Endothelial cell of umbilical vein (primary cell): ENCODE measurements around the gene PKDREJ. TPM values are rescaled to one million over a fixed set of nuclear protein-coding genes. Genes with fewer than 3 reads are reported as not detected.

Experiments
- BruUV-seq: library from RNA; stranded (reverse); fragments of 400-500 nt; replicated peaks from 2 replicates; lab custom pipeline; 2021; lab: Mats Ljungman, UMichigan
- CTCF ChIA-PET: fragments of 300-600, 350-600 bp; sonication (Branson Sonifier 250); formaldehyde crosslinking; loops from one replicate; lab custom pipeline; 2021; ENCODE audit warnings: antibody characterized with exemption, inconsistent platforms; lab: Charles Lee
- POLR2A ChIA-PET: fragments of 300-600, 350-600 bp; sonication (Branson Sonifier 250); formaldehyde crosslinking; loops from one replicate; lab custom pipeline; 2021; ENCODE audit warnings: antibody characterized with exemption, inconsistent platforms; lab: Charles Lee
- DNase-seq: peaks from one replicate; pipeline ENCODE4 v3.0.0-alpha.2; 2011; ENCODE audit warnings: low read depth, low spot score
- FAIRE-seq: peaks from 2 replicates; lab custom pipeline; 2011; peaks lifted over from hg19 to GRCh38; lab: Jason Lieb, UNC
- H2AFZ ChIP-seq: 2 replicates; pipeline ENCODE4 v1.6.0; 2012; ENCODE audit warnings: low read depth, low read length, control low read depth, inconsistent platforms
- H3K27ac ChIP-seq: 2 replicates; pipeline ENCODE4 v1.5.1; 2011; ENCODE audit warnings: low read depth, mild to moderate bottlenecking, control low read depth, low read length, moderate library complexity; ENCODE audit not compliant: insufficient read depth
- H3K27me3 ChIP-seq, 2 experiments: 2 replicates each; pipeline versions ENCODE4 v1.6.0 to v1.6.1; 2011; ENCODE audit warnings: low read length in 2 of 2, mixed read lengths in 1 of 2; ENCODE audit not compliant: control insufficient read depth in 2 of 2, insufficient read depth in 2 of 2
- H3K36me3 ChIP-seq, 2 experiments: 2 replicates in 1 of 2; 3 replicates in 1 of 2; pipeline ENCODE4 v1.5.1; 2011; ENCODE audit warnings: low read length in 2 of 2, mild to moderate bottlenecking in 1 of 2, moderate library complexity in 1 of 2; ENCODE audit not compliant: control insufficient read depth in 2 of 2, insufficient read depth in 2 of 2; ENCODE audit errors: extremely low read depth in 1 of 2
- H3K4me1 ChIP-seq: 3 replicates; pipeline ENCODE4 v1.5.1; 2011; ENCODE audit warnings: mild to moderate bottlenecking, low read length; ENCODE audit not compliant: control insufficient read depth, insufficient read depth; ENCODE audit errors: extremely low read depth
- H3K4me2 ChIP-seq: 2 replicates; pipeline ENCODE4 v1.6.1; 2011; ENCODE audit warnings: low read length, control low read depth, mixed read lengths; ENCODE audit not compliant: insufficient read depth
- H3K4me3 ChIP-seq, 3 experiments: fragments of 200-600 bp in 1 of 3; sonication (generic), shearing (Covaris generic) in 1 of 3; replicated peaks in 1 of 3; 2 replicates each; pipeline ENCODE4 v1.5.1; 2011 to 2016; ENCODE audit warnings: control low read depth in 3 of 3, low read length in 3 of 3, mild to moderate bottlenecking in 2 of 3, inconsistent platforms in 1 of 3, low read depth in 1 of 3, moderate library complexity in 1 of 3; ENCODE audit not compliant: insufficient read depth in 1 of 3
- H3K79me2 ChIP-seq: 2 replicates; pipeline ENCODE4 v1.6.0; 2012; ENCODE audit warnings: low read length, inconsistent platforms; ENCODE audit not compliant: control insufficient read depth, insufficient read depth
- H3K9ac ChIP-seq: replicated peaks from 2 replicates; pipeline ENCODE3; 2011; ENCODE audit warnings: low read length, control low read depth; ENCODE audit not compliant: insufficient read depth; ENCODE audit errors: extremely low read depth
- H3K9me1 ChIP-seq: replicated peaks from 3 replicates; pipeline ENCODE4 v1.6.0; 2011; ENCODE audit warnings: mild to moderate bottlenecking, low read length; ENCODE audit not compliant: control insufficient read depth, insufficient read depth; ENCODE audit errors: extremely low read depth
- H3K9me3 ChIP-seq: replicated peaks from 2 replicates; pipeline ENCODE4 v1.5.1; 2012; ENCODE audit warnings: low read length, inconsistent platforms; ENCODE audit not compliant: control insufficient read depth, insufficient read depth
- H4K20me1 ChIP-seq: replicated peaks from 2 replicates; pipeline ENCODE3; 2011; ENCODE audit warnings: mild to moderate bottlenecking, low read length; ENCODE audit not compliant: control insufficient read depth, insufficient read depth; ENCODE audit errors: extremely low read depth
- EZH2 ChIP-seq: IDR thresholded peaks from 2 replicates; pipeline ENCODE4 v1.6.1; 2012; ENCODE audit warnings: borderline replicate concordance, low read depth, mild to moderate bottlenecking, moderate library complexity, low read length, inconsistent platforms; ENCODE audit not compliant: severe bottlenecking
- FOS ChIP-seq: IDR thresholded peaks from 2 replicates; pipeline ENCODE4 v1.6.1; 2011; ENCODE audit warnings: mild to moderate bottlenecking, low read length, moderate library complexity, borderline replicate concordance; ENCODE audit not compliant: insufficient read depth
- GATA2 ChIP-seq: IDR thresholded peaks from 2 replicates; pipeline ENCODE4 v1.7.0; 2011; ENCODE audit warnings: low read depth, mild to moderate bottlenecking, moderate library complexity, mixed read lengths, low read length; ENCODE audit not compliant: insufficient read length, insufficient read depth
- JUN ChIP-seq: IDR thresholded peaks from 2 replicates; pipeline ENCODE4 v1.6.1; 2011; ENCODE audit warnings: borderline replicate concordance, low read depth; ENCODE audit not compliant: insufficient read length, insufficient read depth
- MYC ChIP-seq: IDR thresholded peaks from one replicate; pipeline ENCODE4 v1.6.1; 2011; ENCODE audit warnings: mild to moderate bottlenecking, low read depth, low read length
- POLR2A ChIP-seq: IDR thresholded peaks from 2 replicates; pipeline ENCODE4 v1.6.1; 2012; ENCODE audit warnings: low read depth, mild to moderate bottlenecking, control low read depth, low read length
- POLR2AphosphoS5 ChIP-seq: IDR thresholded peaks from 2 replicates; pipeline ENCODE4 v1.6.1; 2012; ENCODE audit warnings: low read depth, mild to moderate bottlenecking, control low read depth, low read length, moderate library complexity; ENCODE audit not compliant: insufficient read depth
- dilution Hi-C: fragments of 300-500 bp; cut with MboI; formaldehyde crosslinking; loops from one replicate; pipeline ENCODE4 v1.15.0; 2019; ENCODE audit warnings: low sequenced_read_pairs; ENCODE audit not compliant: extremely low pct_ligation_motif_present
- intact Hi-C: fragments of 100-400 bp; cut with micrococcal nuclease; formaldehyde crosslinking; loops from one replicate; pipeline ENCODE4 v1.10.0; 2022
- polyA plus RNA-seq, 4 experiments: library from polyadenylated mRNA; depleted of rRNA in 3 of 4; stranded (reverse) in 3 of 4; unstranded in 1 of 4; fragments of >200 nt; gene quantifications; 2 replicates each; pipeline versions ENCODE4 v1.2.1 to v1.2.3, GENCODE V29; 2011 to 2012; ENCODE audit warnings: missing spikeins in 1 of 4
- total RNA-seq: library from RNA; stranded (reverse); gene quantifications from 2 replicates; pipeline ENCODE4 v1.2.3, GENCODE V29; 2021
- TF ChIP-seq, protein P1 (sequence below): IDR thresholded peaks from 2 replicates; pipeline ENCODE4 v1.6.1; 2011; ENCODE audit not compliant: insufficient read depth, insufficient read length
- TF ChIP-seq, protein P2 (sequence below), 2 donors: IDR thresholded peaks; 1 replicate in 1 of 2; 2 replicates in 1 of 2; pipeline ENCODE4 v1.5.1; 2011; ENCODE audit warnings: low read length in 2 of 2, mild to moderate bottlenecking in 2 of 2, moderate library complexity in 2 of 2, control low read depth in 1 of 2, inconsistent platforms in 1 of 2, low read depth in 1 of 2; ENCODE audit not compliant: insufficient read depth in 1 of 2; ENCODE audit errors: extremely low read depth in 1 of 2

Gene PKDREJ
- total and polyA plus RNA-seq, 2 donors (not counting 3 experiments of a cell fraction or from before 2014, with no cell fraction given): not detected

DNA sequence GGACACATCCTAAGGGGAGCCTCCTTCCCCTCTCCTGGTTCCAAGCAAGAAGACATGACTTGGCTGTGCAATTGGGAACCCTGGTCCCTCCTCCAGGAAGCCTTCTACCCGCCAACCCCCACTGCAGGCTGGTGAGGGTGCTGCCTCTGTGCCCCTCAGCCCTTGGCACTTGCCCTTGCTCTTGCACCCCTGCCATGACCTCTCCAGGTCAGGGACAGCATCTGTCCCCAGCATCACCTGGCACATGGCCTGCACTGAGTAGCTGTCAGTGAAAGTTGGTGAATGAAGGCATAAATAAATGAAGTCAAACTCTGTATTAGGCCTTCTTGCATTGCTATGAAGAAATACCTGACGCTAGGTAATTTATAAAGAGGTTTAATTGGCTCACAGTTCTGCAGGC lies 31.6 kb upstream of the PKDREJ start:
- no peak overlapping the region for H3K27ac ChIP-seq
- H3K4me2 ChIP-seq: no peak overlapping the region
- DNase-seq: no peak
- BruUV-seq: no TSS peak
- H3K9ac ChIP-seq: no peak overlapping the region
- H3K9me1 ChIP-seq: no peaks in the 10 kb centered on the region
- ChIA-PET CTCF (interaction anchor here (1.0 kb wide), 1 partner anchor 14 kb away, joined by 4 read pairs; no protein-coding TSS in a partner anchor), POLR2A (no interaction called here)
- H3K36me3 ChIP-seq: peaks cover 8% of the 10 kb centered on the region in 2 experiments
- no peak overlapping the region for H2AFZ ChIP-seq
- no peaks in the 10 kb centered on the region for H3K9me3 ChIP-seq
- H3K79me2 ChIP-seq: peaks cover 25% of the 10 kb centered on the region
- H3K4me1 ChIP-seq: peaks cover 14% of the 10 kb centered on the region
- no peak overlapping the region for H3K4me3 ChIP-seq
- H4K20me1 ChIP-seq: no peaks in the 10 kb centered on the region
- FAIRE-seq: no peak
- dilution Hi-C loops: no loop called here
- intact Hi-C loops: loop anchor here (5.0 kb wide), 2 partner anchors 42 to 297 kb away; partner anchors contain the start of gene CDPF1
- TF ChIP-seq, protein P1, sequence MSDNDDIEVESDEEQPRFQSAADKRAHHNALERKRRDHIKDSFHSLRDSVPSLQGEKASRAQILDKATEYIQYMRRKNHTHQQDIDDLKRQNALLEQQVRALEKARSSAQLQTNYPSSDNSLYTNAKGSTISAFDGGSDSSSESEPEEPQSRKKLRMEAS: no peak
- TF ChIP-seq GATA2: no peak
- TF ChIP-seq JUN: no peak
- no peak for TF ChIP-seq FOS
- H3K27me3 ChIP-seq: no peaks in the 10 kb centered on the region

DNA sequence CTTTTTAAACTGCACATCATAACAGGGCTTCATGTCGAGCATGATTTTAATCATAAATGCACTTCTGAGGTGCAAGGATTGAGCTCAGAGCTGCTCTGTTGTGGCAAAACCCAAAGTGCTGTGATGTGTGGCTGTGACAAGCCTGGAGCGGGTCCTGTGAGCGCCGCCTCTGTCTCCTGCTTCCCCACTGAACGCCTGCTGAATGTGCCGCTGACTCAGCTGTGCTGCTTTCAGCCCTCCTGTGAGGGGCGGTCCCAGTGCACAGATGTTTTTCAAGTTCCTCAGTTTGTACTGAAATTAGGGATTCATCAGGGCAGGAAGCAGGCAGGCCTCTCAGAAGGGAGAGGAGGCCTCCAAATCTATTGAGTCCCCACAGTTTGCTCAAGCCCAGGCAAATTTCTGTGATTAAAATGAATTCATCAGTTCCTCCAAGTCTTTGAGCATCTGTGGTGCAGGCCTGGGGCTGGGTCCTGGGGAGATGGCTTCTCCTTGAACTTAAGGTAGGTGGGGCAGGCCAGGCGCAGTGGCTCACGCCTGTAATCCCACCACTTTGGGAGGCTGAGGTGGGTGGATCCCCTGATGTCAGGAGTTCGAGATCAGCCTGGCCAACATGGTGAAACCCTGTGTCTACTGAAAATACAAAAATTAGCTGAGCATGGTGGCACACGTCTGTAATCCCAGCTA lies 30.6 kb upstream of the PKDREJ start:
- no peak overlapping the region for H3K9ac ChIP-seq
- H3K9me3 ChIP-seq: no peaks in the 10 kb centered on the region
- no peak overlapping the region for H3K4me3 ChIP-seq
- H3K9me1 ChIP-seq: no peaks in the 10 kb centered on the region
- H3K27me3 ChIP-seq: no peaks in the 10 kb centered on the region
- BruUV-seq: no TSS peak
- ChIA-PET POLR2A (no interaction called here), CTCF (no interaction called here)
- FAIRE-seq (no peak), DNase-seq (no peak)
- dilution Hi-C loops (no loop called here), intact Hi-C loops (no loop called here)
- H3K27ac ChIP-seq: no peak overlapping the region
- peaks cover 17% of the 10 kb centered on the region for H3K79me2 ChIP-seq
- H3K36me3 ChIP-seq: peaks cover 1 to 8% of the 10 kb centered on the region in 2 experiments
- H3K4me2 ChIP-seq: no peak overlapping the region
- no peak overlapping the region for H2AFZ ChIP-seq
- H4K20me1 ChIP-seq: no peaks in the 10 kb centered on the region
- TF ChIP-seq, protein P1: no peak
- no peak for TF ChIP-seq EZH2
- no peak for TF ChIP-seq POLR2A
- no peak for TF ChIP-seq MYC
- TF ChIP-seq, protein P2, sequence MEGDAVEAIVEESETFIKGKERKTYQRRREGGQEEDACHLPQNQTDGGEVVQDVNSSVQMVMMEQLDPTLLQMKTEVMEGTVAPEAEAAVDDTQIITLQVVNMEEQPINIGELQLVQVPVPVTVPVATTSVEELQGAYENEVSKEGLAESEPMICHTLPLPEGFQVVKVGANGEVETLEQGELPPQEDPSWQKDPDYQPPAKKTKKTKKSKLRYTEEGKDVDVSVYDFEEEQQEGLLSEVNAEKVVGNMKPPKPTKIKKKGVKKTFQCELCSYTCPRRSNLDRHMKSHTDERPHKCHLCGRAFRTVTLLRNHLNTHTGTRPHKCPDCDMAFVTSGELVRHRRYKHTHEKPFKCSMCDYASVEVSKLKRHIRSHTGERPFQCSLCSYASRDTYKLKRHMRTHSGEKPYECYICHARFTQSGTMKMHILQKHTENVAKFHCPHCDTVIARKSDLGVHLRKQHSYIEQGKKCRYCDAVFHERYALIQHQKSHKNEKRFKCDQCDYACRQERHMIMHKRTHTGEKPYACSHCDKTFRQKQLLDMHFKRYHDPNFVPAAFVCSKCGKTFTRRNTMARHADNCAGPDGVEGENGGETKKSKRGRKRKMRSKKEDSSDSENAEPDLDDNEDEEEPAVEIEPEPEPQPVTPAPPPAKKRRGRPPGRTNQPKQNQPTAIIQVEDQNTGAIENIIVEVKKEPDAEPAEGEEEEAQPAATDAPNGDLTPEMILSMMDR (IDR thresholded peaks at IDR 0.05; ENCODE audit: extremely low read depth in 1 of 2, insufficient read depth in 1 of 2, low read depth in 1 of 2, low read length in 2 of 2): no peak
- TF ChIP-seq POLR2AphosphoS5: no peak
- no peak for TF ChIP-seq JUN
- TF ChIP-seq FOS: no peak
- no peak for TF ChIP-seq GATA2
- H3K4me1 ChIP-seq: peaks cover 9% of the 10 kb centered on the region
